DND-41 (cell line): ENCODE measurements around the gene DNAJC27.

Experiments
- ATAC-seq: fragments of 200-7000 bp; cut with Tn5 transposase; 3 replicates; pipeline ENCODE4 v1.9.1; 2021; ENCODE audit warnings: low read depth; ENCODE audit not compliant: insufficient read depth
- DNase-seq: peaks from one replicate; pipeline ENCODE4 v3.0.0-alpha.2; 2020
- H2AFZ ChIP-seq: 2 replicates; pipeline ENCODE4 v1.6.0; 2012; ENCODE audit warnings: low read depth, low read length
- H3K27ac ChIP-seq: 2 replicates; pipeline ENCODE4 v1.5.1; 2012; ENCODE audit warnings: low read length, inconsistent platforms
- H3K27me3 ChIP-seq: fragments of 200-600 bp; sonication (generic); 2 replicates; pipeline ENCODE4 v1.6.0; 2012; ENCODE audit warnings: low read length, mild to moderate bottlenecking, inconsistent platforms; ENCODE audit not compliant: insufficient read depth, poor library complexity
- H3K36me3 ChIP-seq: 2 replicates; pipeline ENCODE4 v1.5.1; 2012; ENCODE audit warnings: low read length, inconsistent platforms; ENCODE audit not compliant: insufficient read depth
- H3K4me1 ChIP-seq: 2 replicates; pipeline ENCODE4 v1.5.1; 2012; ENCODE audit warnings: mild to moderate bottlenecking, low read length; ENCODE audit not compliant: insufficient read depth
- H3K4me2 ChIP-seq: 2 replicates; pipeline ENCODE4 v1.6.0; 2012; ENCODE audit warnings: mild to moderate bottlenecking, moderate library complexity, low read length, inconsistent platforms; ENCODE audit not compliant: insufficient read depth
- H3K4me3 ChIP-seq, 2 experiments: fragments of 200-600 bp in 1 of 2; shearing (Covaris generic) in 1 of 2; 2 replicates each; pipeline ENCODE4 v1.5.1; 2012 to 2016; ENCODE audit warnings: inconsistent platforms in 2 of 2, low read length in 2 of 2, mild to moderate bottlenecking in 2 of 2, low read depth in 1 of 2, moderate library complexity in 1 of 2
- H3K79me2 ChIP-seq: 2 replicates; pipeline ENCODE4 v1.6.0; 2012; ENCODE audit warnings: low read length, inconsistent platforms; ENCODE audit not compliant: insufficient read depth
- H3K9ac ChIP-seq: 2 replicates; pipeline ENCODE4 v1.6.0; 2012; ENCODE audit warnings: low read depth, mild to moderate bottlenecking, inconsistent platforms, low read length, moderate library complexity
- H3K9me3 ChIP-seq: 2 replicates; pipeline ENCODE4 v1.5.1; 2012; ENCODE audit warnings: low read length, moderate library complexity, mild to moderate bottlenecking, inconsistent platforms; ENCODE audit not compliant: insufficient read depth, severe bottlenecking
- H4K20me1 ChIP-seq: 2 replicates; pipeline ENCODE4 v1.6.0; 2012; ENCODE audit warnings: low read length; ENCODE audit not compliant: insufficient read depth
- EZH2 ChIP-seq: IDR thresholded peaks from 3 replicates; pipeline ENCODE4 v1.6.1; 2012; ENCODE audit warnings: borderline replicate concordance, low read depth, mild to moderate bottlenecking, moderate library complexity, low read length, inconsistent platforms; ENCODE audit not compliant: severe bottlenecking
- TF ChIP-seq, protein P1 (sequence below): IDR thresholded peaks from 2 replicates; pipeline ENCODE4 v1.5.1; 2012; ENCODE audit warnings: borderline replicate concordance, low read length, moderate library complexity, mild to moderate bottlenecking; ENCODE audit not compliant: poor library complexity, severe bottlenecking; ENCODE audit errors: extremely low read depth

The DNAJC27 gene

DNA sequence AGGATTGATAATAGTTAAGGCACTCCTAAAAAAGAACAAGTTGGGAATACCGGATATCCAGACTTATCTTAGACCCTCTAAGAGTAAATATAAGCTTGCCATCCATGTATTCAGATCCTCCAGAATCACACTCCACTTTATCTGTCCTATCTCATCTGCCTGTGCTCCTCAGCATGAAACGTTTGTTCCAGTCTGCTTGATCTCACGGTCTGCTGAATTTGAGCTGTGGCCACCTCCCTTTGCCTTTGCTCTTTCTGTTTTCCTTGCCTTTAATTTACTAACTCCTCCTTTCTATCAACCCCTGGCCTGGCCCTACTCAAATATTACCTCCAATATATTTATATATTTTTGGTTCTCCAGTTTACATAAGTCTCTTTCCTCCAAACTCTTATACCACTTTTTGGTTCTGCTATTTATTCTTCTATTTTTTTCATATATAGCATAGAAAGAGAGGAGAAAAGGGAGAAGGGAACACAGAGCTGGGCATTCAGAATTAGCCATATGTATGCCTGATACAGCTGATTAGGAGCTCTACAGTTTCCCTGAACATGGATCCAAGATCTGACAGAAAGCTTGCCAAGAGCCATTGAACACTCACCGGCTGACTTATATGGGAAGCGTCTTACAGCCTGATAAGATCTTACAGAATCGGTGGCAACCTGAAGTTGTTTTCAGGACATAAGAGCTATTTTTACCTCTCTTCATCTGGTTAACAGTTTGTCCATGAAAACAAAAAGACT, 21.8 kb upstream of the DNAJC27 start:
- Histone ChIP-seq H2AFZ (no peak overlapping the region), H3K4me2 (no peak overlapping the region), H3K79me2 (no peaks in the 10 kb centered on the region), H4K20me1 (no peaks in the 10 kb centered on the region), H3K9ac (no peak overlapping the region), H3K4me1 (no peaks in the 10 kb centered on the region), H3K4me3 (no peak overlapping the region), H3K27ac (no peak overlapping the region), H3K9me3 (no peaks in the 10 kb centered on the region), H3K36me3 (no peaks in the 10 kb centered on the region), H3K27me3 (peaks cover 4% of the 10 kb centered on the region)
- TF ChIP-seq, protein P1, sequence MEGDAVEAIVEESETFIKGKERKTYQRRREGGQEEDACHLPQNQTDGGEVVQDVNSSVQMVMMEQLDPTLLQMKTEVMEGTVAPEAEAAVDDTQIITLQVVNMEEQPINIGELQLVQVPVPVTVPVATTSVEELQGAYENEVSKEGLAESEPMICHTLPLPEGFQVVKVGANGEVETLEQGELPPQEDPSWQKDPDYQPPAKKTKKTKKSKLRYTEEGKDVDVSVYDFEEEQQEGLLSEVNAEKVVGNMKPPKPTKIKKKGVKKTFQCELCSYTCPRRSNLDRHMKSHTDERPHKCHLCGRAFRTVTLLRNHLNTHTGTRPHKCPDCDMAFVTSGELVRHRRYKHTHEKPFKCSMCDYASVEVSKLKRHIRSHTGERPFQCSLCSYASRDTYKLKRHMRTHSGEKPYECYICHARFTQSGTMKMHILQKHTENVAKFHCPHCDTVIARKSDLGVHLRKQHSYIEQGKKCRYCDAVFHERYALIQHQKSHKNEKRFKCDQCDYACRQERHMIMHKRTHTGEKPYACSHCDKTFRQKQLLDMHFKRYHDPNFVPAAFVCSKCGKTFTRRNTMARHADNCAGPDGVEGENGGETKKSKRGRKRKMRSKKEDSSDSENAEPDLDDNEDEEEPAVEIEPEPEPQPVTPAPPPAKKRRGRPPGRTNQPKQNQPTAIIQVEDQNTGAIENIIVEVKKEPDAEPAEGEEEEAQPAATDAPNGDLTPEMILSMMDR, result no peak
- no peak for TF ChIP-seq EZH2
- ATAC-seq, result no peak
- DNase-seq, result no peak

DNA sequence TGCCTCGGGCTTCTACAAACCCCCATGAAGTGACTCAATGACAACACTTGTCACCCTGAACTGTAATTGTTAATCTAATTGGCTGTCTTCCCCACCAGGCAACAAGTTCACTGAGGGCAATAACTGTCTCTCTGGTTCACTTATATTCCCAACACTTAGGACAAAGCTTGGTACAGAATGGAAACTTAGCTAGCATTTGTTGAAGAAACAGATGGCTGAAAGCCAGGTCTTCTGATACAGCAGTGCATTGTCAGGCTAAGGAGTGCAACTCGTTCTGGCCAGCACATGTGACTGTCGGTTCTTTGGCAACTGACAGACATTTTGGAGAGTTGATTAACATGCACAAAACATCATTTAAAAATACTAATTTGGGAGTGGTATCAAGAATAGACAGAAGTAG, 14.6 kb upstream of the DNAJC27 start:
- Histone ChIP-seq H3K4me2 (no peak overlapping the region), H3K4me3 (no peak overlapping the region), H3K9ac (no peak overlapping the region), H3K36me3 (no peaks in the 10 kb centered on the region), H3K27me3 (peaks cover 6% of the 10 kb centered on the region), H3K4me1 (no peaks in the 10 kb centered on the region), H3K27ac (no peak overlapping the region), H4K20me1 (no peaks in the 10 kb centered on the region), H3K9me3 (no peaks in the 10 kb centered on the region), H2AFZ (no peak overlapping the region), H3K79me2 (no peaks in the 10 kb centered on the region)
- DNase-seq, result no peak
- no peak for ATAC-seq
- TF ChIP-seq, protein P1, result no peak
- no peak for TF ChIP-seq EZH2

DNA sequence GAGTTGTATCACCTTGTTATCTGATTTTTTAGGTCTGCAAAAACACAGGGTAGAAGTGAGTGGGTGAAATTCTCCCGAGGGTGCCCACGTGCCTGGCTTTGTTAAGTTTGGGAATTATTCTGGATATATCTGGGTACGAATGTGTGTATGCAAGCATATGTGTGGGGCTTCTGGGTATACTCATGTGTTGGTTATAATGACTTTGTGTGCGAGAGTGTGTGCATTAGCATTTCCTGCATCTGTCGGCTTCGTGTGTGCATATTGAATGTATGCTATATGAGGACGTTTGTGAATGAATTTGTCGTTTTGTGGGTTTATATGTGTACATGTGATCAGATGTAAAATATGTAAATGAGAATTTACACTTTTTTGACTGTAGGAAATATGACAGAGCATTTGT, 13.8 kb upstream of the DNAJC27 start:
- Histone ChIP-seq H3K27me3 (peaks cover 6% of the 10 kb centered on the region), H4K20me1 (no peaks in the 10 kb centered on the region), H3K4me3 (no peak overlapping the region), H3K36me3 (no peaks in the 10 kb centered on the region), H2AFZ (no peak overlapping the region), H3K4me1 (no peaks in the 10 kb centered on the region), H3K4me2 (no peak overlapping the region), H3K9me3 (no peaks in the 10 kb centered on the region), H3K79me2 (no peaks in the 10 kb centered on the region), H3K9ac (no peak overlapping the region), H3K27ac (no peak overlapping the region)
- ATAC-seq (no peak), DNase-seq (no peak)
- TF ChIP-seq, protein P1, result no peak
- TF ChIP-seq EZH2, result no peak

DNA sequence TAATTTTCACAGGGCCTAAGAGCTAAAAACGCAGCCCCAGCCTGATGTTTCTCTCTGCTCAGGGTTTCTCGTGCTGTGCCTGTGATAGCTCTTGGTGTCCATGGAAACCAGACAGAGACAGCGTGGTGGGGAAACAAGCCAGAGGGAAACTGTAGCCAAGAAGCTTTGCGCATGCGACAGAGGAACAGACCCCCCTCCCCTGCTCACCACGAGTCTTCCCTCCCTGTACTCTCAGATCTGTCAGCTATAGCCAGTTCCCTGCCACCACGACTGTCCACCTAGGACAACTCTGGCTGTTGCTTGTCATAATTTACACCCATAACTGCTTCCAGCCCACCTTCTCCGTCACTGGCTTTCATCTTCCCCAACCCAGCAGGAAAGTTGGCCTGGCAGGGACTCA, 13.2 kb upstream of the DNAJC27 start:
- ATAC-seq (no peak), DNase-seq (no peak)
- no peak overlapping the region for H3K4me3 ChIP-seq
- no peaks in the 10 kb centered on the region for H3K79me2 ChIP-seq
- peaks cover 6% of the 10 kb centered on the region for H3K27me3 ChIP-seq
- H3K4me1 ChIP-seq, result no peaks in the 10 kb centered on the region
- H3K27ac ChIP-seq, result no peak overlapping the region
- H3K9me3 ChIP-seq, result no peaks in the 10 kb centered on the region
- no peak overlapping the region for H2AFZ ChIP-seq
- no peaks in the 10 kb centered on the region for H3K36me3 ChIP-seq
- TF ChIP-seq, protein P1, result no peak
- TF ChIP-seq EZH2, result no peak
- H3K4me2 ChIP-seq, result no peak overlapping the region
- no peaks in the 10 kb centered on the region for H4K20me1 ChIP-seq
- H3K9ac ChIP-seq, result no peak overlapping the region
